PFSK-1 (cell line): ENCODE measurements around the gene EIPR1.

Experiments used
- POLR2AphosphoS5 ChIP-seq: IDR thresholded peaks from 2 replicates; pipeline ENCODE4 v1.6.1; 2012; ENCODE audit warnings: low read depth, mild to moderate bottlenecking, control low read depth, low read length, moderate library complexity
- TAF1 ChIP-seq: IDR thresholded peaks from 2 replicates; pipeline ENCODE4 v1.6.1; 2012; ENCODE audit warnings: low read length, control low read depth, borderline replicate concordance; ENCODE audit not compliant: insufficient read depth

DNA sequence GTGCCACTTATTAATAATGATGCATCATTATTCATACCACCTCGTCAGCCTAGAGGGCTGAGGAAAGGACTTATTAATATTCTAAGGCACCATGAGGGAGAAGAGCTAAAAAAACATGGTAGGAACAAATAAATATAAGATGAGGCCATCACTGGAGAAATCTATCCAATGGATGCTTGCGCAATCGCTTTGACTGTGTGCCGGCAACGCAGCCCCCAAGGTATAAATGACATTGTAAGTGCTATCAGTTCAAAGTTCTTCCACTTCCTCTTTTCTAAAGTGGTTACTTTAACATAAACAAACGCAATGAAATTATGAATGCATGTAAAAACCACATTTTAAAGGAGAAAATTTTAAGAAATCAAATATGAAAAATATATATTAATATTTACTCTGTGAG lies 164.6 kb downstream of the EIPR1 start:
- TF ChIP-seq POLR2AphosphoS5 (no peak), TAF1 (no peak)
